ENCODE data around the gene SHLD1. TPM values are rescaled to one million over a fixed set of nuclear protein-coding genes. Genes with fewer than 3 reads are reported as not detected.
A peak's percentile ranks its signal among the peaks of the same experiment; 100 is the strongest.

Gene SHLD1
- total RNA-seq, 1 experiment from 2014 or later: 13.1 TPM

DNA sequence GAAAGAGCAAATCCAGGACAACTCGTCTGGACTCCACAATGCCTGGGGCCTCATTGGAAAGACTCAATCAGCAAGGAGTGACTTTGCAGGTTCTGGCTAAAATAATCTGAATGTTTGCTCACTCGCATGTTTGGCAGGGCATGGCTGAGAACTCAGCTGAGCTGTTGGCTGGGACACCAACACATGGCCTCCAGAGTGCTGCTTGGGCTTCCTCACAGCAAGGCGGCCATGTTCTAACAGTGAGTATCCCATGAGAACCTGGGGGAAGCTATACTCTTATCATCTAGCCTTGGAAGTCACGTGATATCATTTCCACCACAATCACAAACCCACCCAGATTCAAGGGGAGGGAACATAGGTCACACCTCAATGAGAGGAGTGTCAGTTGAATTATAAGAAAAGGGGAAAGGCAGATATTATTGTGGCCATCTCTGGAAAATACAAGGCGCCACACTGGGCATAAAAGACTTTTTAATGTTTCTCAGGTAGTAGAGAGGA is 23.1 kb upstream of the SHLD1 start:
- Histone ChIP-seq H3K4me2 (ENCODE audit: low read depth, low read length, poor library complexity, severe bottlenecking) (no peak overlapping the region), H4K20me1 (ENCODE audit: insufficient read depth, low read depth, low read length) (no peaks in the 10 kb centered on the region), H3K79me2 (ENCODE audit: low read length) (no peaks in the 10 kb centered on the region), H3K27me3 (ENCODE audit: low read length) (no peaks in the 10 kb centered on the region), H3K9ac (ENCODE audit: low read length) (no peak overlapping the region), H3K4me3 (ENCODE audit: low read length) (no peak overlapping the region), H3K4me1 (ENCODE audit: low read length) (no peaks in the 10 kb centered on the region), H2AFZ (ENCODE audit: low read length) (no peak overlapping the region), H3K9me2 (replicated peaks; ENCODE audit: insufficient read depth, low read length) (no peaks in the 10 kb centered on the region), H3K27ac (ENCODE audit: low read length) (no peak overlapping the region), H3K9me3 (ENCODE audit: low read length) (no peaks in the 10 kb centered on the region), H3K36me3 (ENCODE audit: insufficient read depth, low read length) (no peaks in the 10 kb centered on the region)
- DNase-seq: no peak

DNA sequence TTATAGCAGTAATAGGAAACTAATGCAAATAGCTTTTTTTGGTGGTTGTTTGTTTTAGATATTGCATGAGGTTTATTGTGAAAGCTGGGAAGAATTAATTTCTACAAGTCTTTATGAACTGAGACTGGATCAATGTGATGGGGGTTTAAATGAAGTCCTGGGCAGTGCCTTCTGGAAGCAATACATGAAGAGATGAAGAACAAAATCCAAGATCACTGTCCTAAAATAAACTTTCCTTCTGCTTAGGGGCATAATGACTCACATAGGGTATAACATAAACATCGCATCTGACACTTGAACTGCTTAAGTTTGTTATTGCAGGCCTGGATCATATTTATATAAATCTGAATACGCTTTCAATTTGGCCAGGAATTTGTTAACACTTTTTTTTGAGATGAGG is 20.9 kb upstream of the SHLD1 start:
- Histone ChIP-seq H2AFZ (ENCODE audit: low read length) (no peak overlapping the region), H3K79me2 (ENCODE audit: low read length) (no peaks in the 10 kb centered on the region), H3K9ac (ENCODE audit: low read length) (no peak overlapping the region), H3K9me3 (ENCODE audit: low read length) (no peaks in the 10 kb centered on the region), H4K20me1 (ENCODE audit: insufficient read depth, low read depth, low read length) (no peaks in the 10 kb centered on the region), H3K9me2 (replicated peaks; ENCODE audit: insufficient read depth, low read length) (no peaks in the 10 kb centered on the region), H3K36me3 (ENCODE audit: insufficient read depth, low read length) (no peaks in the 10 kb centered on the region), H3K27me3 (ENCODE audit: low read length) (no peaks in the 10 kb centered on the region), H3K4me2 (ENCODE audit: low read depth, low read length, poor library complexity, severe bottlenecking) (no peak overlapping the region), H3K4me3 (ENCODE audit: low read length) (no peak overlapping the region), H3K27ac (ENCODE audit: low read length) (no peak overlapping the region), H3K4me1 (ENCODE audit: low read length) (no peaks in the 10 kb centered on the region)
- DNase-seq: no peak

DNA sequence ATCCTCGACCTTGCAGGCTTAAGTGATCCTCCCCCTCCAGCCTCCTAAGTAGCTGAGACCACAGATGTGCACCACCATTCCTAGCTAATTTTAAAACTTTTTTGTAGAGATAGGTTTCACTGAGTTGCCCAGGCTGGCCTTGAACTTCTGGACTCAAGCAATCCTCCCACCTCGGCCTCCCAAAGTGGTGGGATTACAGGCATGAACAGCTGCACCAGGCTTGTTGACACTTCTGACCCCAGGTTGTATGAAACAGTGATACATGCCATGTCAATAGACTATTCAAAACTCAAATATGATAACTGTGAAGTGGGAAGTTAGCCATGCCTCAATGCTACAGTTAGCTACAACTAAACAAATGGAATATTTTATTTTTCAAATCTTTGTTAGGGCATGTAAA is 20.1 kb upstream of the SHLD1 start:
- H3K9me3 ChIP-seq (ENCODE audit: low read length): no peaks in the 10 kb centered on the region
- no peaks in the 10 kb centered on the region for H3K4me1 ChIP-seq (ENCODE audit: low read length)
- no peaks in the 10 kb centered on the region for H4K20me1 ChIP-seq (ENCODE audit: insufficient read depth, low read depth, low read length)
- H3K9ac ChIP-seq (ENCODE audit: low read length): no peak overlapping the region
- no peaks in the 10 kb centered on the region for H3K79me2 ChIP-seq (ENCODE audit: low read length)
- no peak for DNase-seq
- H2AFZ ChIP-seq (ENCODE audit: low read length): no peak overlapping the region
- H3K9me2 ChIP-seq (replicated peaks; ENCODE audit: insufficient read depth, low read length): no peaks in the 10 kb centered on the region
- H3K27ac ChIP-seq (ENCODE audit: low read length): no peak overlapping the region
- H3K36me3 ChIP-seq (ENCODE audit: insufficient read depth, low read length): no peaks in the 10 kb centered on the region
- no peak overlapping the region for H3K4me2 ChIP-seq (ENCODE audit: low read depth, low read length, poor library complexity, severe bottlenecking)
- no peaks in the 10 kb centered on the region for H3K27me3 ChIP-seq (ENCODE audit: low read length)
- no peak overlapping the region for H3K4me3 ChIP-seq (ENCODE audit: low read length)

DNA sequence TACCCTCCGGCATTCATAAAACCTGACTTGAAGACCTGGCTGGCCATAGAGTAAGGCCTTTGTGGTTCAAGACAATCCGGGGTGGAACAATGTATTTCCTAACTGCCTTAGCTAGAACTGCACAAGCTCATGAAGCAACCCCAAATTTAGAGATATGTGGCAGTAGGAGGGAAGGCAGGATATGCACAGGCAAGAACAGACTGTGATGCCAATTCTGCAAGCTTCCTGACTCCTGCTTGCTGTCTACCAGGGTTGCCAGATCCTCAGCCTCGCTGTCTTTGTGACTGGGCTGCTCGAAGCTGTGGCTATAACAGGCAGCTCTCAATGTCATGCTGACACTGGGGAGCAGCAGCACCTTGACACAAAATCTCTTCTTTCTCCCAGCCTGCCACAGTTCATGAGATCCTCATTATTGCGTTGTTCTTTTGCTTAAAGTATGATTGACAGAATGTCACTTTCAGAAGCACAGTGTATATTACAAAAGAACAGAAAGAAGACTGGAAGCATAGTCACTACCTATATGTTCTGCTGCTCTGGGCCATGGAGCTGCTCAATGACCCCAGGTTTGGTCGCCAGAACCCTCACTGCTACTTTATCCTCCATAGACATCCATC is 18.3 kb upstream of the SHLD1 start:
- Histone ChIP-seq H3K4me3 (ENCODE audit: low read length) (no peak overlapping the region), H3K4me1 (ENCODE audit: low read length) (no peaks in the 10 kb centered on the region), H4K20me1 (ENCODE audit: insufficient read depth, low read depth, low read length) (no peaks in the 10 kb centered on the region), H3K79me2 (ENCODE audit: low read length) (no peaks in the 10 kb centered on the region), H3K9me3 (ENCODE audit: low read length) (no peaks in the 10 kb centered on the region), H3K4me2 (ENCODE audit: low read depth, low read length, poor library complexity, severe bottlenecking) (no peak overlapping the region), H2AFZ (ENCODE audit: low read length) (no peak overlapping the region), H3K27ac (ENCODE audit: low read length) (no peak overlapping the region), H3K36me3 (ENCODE audit: insufficient read depth, low read length) (no peaks in the 10 kb centered on the region), H3K27me3 (ENCODE audit: low read length) (no peaks in the 10 kb centered on the region), H3K9ac (ENCODE audit: low read length) (no peak overlapping the region), H3K9me2 (replicated peaks; ENCODE audit: insufficient read depth, low read length) (no peaks in the 10 kb centered on the region)
- DNase-seq: no peak

DNA sequence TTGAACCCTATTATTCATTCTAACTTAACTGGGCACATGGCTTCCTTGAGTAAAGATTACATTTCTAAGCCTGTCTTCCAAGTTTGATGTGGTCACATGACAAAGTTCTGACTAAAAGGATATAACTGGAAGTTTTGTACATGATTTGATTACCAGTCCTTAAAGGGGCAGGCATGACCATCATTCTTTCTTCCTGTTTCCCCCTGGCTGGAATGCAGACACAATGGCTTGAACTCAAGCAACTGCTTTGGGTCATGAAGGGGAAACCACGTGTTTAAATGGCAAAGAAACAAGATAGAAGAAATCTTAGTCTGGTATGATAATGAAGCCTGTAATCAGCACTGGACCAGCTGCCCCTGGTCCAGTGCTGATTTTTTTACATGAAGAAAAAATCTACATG is 15.6 kb upstream of the SHLD1 start:
- H3K36me3 ChIP-seq (ENCODE audit: insufficient read depth, low read length): no peaks in the 10 kb centered on the region
- H2AFZ ChIP-seq (ENCODE audit: low read length): no peak overlapping the region
- H3K9me2 ChIP-seq (replicated peaks; ENCODE audit: insufficient read depth, low read length): no peaks in the 10 kb centered on the region
- no peak overlapping the region for H3K4me3 ChIP-seq (ENCODE audit: low read length)
- H3K9ac ChIP-seq (ENCODE audit: low read length): no peak overlapping the region
- H3K9me3 ChIP-seq (ENCODE audit: low read length): no peaks in the 10 kb centered on the region
- no peak overlapping the region for H3K4me2 ChIP-seq (ENCODE audit: low read depth, low read length, poor library complexity, severe bottlenecking)
- no peak for DNase-seq
- H3K79me2 ChIP-seq (ENCODE audit: low read length): no peaks in the 10 kb centered on the region
- H3K27ac ChIP-seq (ENCODE audit: low read length): no peak overlapping the region
- no peaks in the 10 kb centered on the region for H3K27me3 ChIP-seq (ENCODE audit: low read length)
- peaks cover 11% of the 10 kb centered on the region for H3K4me1 ChIP-seq (ENCODE audit: low read length)
- no peaks in the 10 kb centered on the region for H4K20me1 ChIP-seq (ENCODE audit: insufficient read depth, low read depth, low read length)

DNA sequence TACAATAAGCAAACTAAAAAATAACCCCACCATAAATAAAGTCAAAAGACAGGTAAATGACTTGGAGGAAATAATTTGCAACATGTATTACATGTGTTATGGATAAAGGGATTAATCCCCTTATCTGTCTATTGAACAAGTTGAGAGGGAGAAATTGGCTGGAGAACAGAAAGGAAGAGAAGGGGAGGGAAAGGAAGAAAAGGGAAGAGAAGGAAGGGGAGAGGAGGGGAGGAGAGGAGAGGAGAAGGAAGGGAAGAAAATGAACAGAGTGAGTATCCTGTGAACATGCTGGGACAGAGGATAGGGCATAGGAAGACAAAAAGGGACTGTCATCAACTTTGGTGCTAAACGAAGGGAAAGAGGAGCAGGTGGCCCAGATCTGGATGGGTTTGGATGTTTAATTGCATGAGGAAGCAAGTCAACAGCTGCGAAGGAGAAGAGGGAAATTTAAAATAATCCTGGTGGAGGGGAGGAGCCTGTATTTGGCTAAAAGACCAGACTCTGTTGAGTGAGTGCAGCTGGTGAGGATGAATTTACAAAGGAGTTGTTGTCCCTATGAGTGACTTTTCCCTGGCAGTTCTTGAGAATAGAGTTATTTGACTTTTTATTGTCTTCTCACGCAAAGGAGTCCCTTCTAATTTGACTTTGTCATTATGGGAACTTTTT is 14.2 kb upstream of the SHLD1 start:
- H3K9me2 ChIP-seq (replicated peaks; ENCODE audit: insufficient read depth, low read length): no peaks in the 10 kb centered on the region
- no peak overlapping the region for H2AFZ ChIP-seq (ENCODE audit: low read length)
- H3K4me2 ChIP-seq (ENCODE audit: low read depth, low read length, poor library complexity, severe bottlenecking): no peak overlapping the region
- H3K27me3 ChIP-seq (ENCODE audit: low read length): no peaks in the 10 kb centered on the region
- no peak overlapping the region for H3K9ac ChIP-seq (ENCODE audit: low read length)
- no peak overlapping the region for H3K4me3 ChIP-seq (ENCODE audit: low read length)
- H4K20me1 ChIP-seq (ENCODE audit: insufficient read depth, low read depth, low read length): no peaks in the 10 kb centered on the region
- no peaks in the 10 kb centered on the region for H3K9me3 ChIP-seq (ENCODE audit: low read length)
- no peak overlapping the region for H3K27ac ChIP-seq (ENCODE audit: low read length)
- no peaks in the 10 kb centered on the region for H3K36me3 ChIP-seq (ENCODE audit: insufficient read depth, low read length)
- no peaks in the 10 kb centered on the region for H3K79me2 ChIP-seq (ENCODE audit: low read length)
- peaks cover 11% of the 10 kb centered on the region for H3K4me1 ChIP-seq (ENCODE audit: low read length)
- DNase-seq: no peak

DNA sequence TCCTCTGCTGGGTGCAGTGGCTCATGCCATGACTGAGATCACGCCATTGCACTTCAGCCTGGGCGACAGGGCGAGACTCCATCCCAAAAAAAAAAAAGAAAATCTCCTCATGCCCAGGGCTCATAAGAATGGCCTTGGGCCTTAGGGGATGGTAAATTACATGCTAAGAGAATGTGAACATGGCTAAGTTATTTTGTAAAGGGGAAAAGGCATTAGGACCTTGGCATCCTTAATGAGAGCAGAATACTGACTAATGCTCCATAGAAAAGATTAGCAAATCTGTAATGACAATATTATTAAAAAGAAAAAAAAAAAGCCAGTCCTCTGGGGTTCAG is 12.6 kb upstream of the SHLD1 start:
- H2AFZ ChIP-seq (ENCODE audit: low read length): no peak overlapping the region
- H3K4me2 ChIP-seq (ENCODE audit: low read depth, low read length, poor library complexity, severe bottlenecking): peak overlapping the region; percentile 2
- peaks cover 11% of the 10 kb centered on the region for H3K4me1 ChIP-seq (ENCODE audit: low read length)
- DNase-seq: no peak
- H3K27me3 ChIP-seq (ENCODE audit: low read length): no peaks in the 10 kb centered on the region
- no peaks in the 10 kb centered on the region for H3K9me2 ChIP-seq (replicated peaks; ENCODE audit: insufficient read depth, low read length)
- H3K36me3 ChIP-seq (ENCODE audit: insufficient read depth, low read length): no peaks in the 10 kb centered on the region
- H3K9me3 ChIP-seq (ENCODE audit: low read length): no peaks in the 10 kb centered on the region
- H3K9ac ChIP-seq (ENCODE audit: low read length): no peak overlapping the region
- H3K4me3 ChIP-seq (ENCODE audit: low read length): no peak overlapping the region
- no peaks in the 10 kb centered on the region for H3K79me2 ChIP-seq (ENCODE audit: low read length)
- no peaks in the 10 kb centered on the region for H4K20me1 ChIP-seq (ENCODE audit: insufficient read depth, low read depth, low read length)
- H3K27ac ChIP-seq (ENCODE audit: low read length): no peak overlapping the region

DNA sequence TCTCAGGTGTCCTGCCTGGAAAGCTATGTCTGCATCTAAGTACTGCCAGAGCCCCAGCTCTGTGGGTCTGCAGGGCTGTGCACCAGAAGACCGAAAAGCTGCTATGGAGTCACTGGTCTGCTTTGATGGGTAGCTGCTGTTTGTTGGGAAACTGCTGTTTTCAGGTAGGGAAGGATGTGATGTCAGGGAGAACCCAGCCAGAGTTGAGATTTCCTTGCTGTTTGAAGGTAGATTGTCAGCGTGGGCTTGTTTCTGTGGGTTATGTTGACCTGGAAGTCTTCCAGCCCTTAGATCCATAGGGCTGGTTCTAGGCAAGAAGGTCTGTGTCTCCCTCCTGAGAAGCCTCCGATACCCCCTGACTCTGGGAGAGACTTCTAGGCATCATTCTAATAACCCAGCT is 12.2 kb upstream of the SHLD1 start:
- H3K79me2 ChIP-seq (ENCODE audit: low read length): no peaks in the 10 kb centered on the region
- no peaks in the 10 kb centered on the region for H3K9me2 ChIP-seq (replicated peaks; ENCODE audit: insufficient read depth, low read length)
- H3K4me2 ChIP-seq (ENCODE audit: low read depth, low read length, poor library complexity, severe bottlenecking): peak overlapping the region; percentile 2
- H3K4me1 ChIP-seq (ENCODE audit: low read length): peaks cover 11% of the 10 kb centered on the region
- no peak overlapping the region for H3K4me3 ChIP-seq (ENCODE audit: low read length)
- no peak for DNase-seq
- no peaks in the 10 kb centered on the region for H3K36me3 ChIP-seq (ENCODE audit: insufficient read depth, low read length)
- no peaks in the 10 kb centered on the region for H4K20me1 ChIP-seq (ENCODE audit: insufficient read depth, low read depth, low read length)
- H3K27me3 ChIP-seq (ENCODE audit: low read length): no peaks in the 10 kb centered on the region
- no peaks in the 10 kb centered on the region for H3K9me3 ChIP-seq (ENCODE audit: low read length)
- H3K27ac ChIP-seq (ENCODE audit: low read length): no peak overlapping the region
- H2AFZ ChIP-seq (ENCODE audit: low read length): no peak overlapping the region
- no peak overlapping the region for H3K9ac ChIP-seq (ENCODE audit: low read length)
